GM23338 (cell line): ENCODE measurements around the gene ZFR. TPM values are rescaled to one million over a fixed set of nuclear protein-coding genes. Genes with fewer than 3 reads are reported as not detected.

ENCODE experiments used
- ATAC-seq: fragments of 200-7000 bp; cut with Tn5 transposase; 3 replicates; pipeline ENCODE4 v1.9.1; 2020
- DNase-seq: peaks from one replicate; pipeline ENCODE4 v3.0.0-alpha.2; 2015; ENCODE audit warnings: low spot score
- H2AFZ ChIP-seq: fragments of 200-600 bp; sonication (generic); 2 replicates; pipeline ENCODE4 v1.8.0; 2016; ENCODE audit warnings: antibody characterized with exemption, mild to moderate bottlenecking, moderate library complexity
- H3F3A ChIP-seq: fragments of 200-600 bp; sonication (generic); replicated peaks from 2 replicates; pipeline ENCODE4 v1.8.0; 2017; ENCODE audit warnings: antibody characterized with exemption, mixed run types, low read depth
- H3K27ac ChIP-seq: fragments of 200-600 bp; sonication (generic); 2 replicates; pipeline ENCODE4 v1.6.1; 2016; ENCODE audit warnings: low read depth
- H3K27me3 ChIP-seq: fragments of 200-600 bp; sonication (generic); 2 replicates; pipeline ENCODE4 v1.8.0; 2016; ENCODE audit warnings: mild to moderate bottlenecking, mixed run types, moderate library complexity; ENCODE audit not compliant: insufficient read depth
- H3K36me3 ChIP-seq: fragments of 200-600 bp; sonication (generic); 2 replicates; pipeline ENCODE4 v1.8.0; 2016; ENCODE audit warnings: mild to moderate bottlenecking; ENCODE audit not compliant: insufficient read depth
- H3K4me1 ChIP-seq: fragments of 200-600 bp; sonication (generic); 2 replicates; pipeline ENCODE4 v1.8.0; 2016; ENCODE audit warnings: mild to moderate bottlenecking, moderate library complexity; ENCODE audit not compliant: insufficient read depth
- H3K4me2 ChIP-seq: fragments of 200-600 bp; sonication (generic); 2 replicates; pipeline ENCODE4 v1.7.1; 2017; ENCODE audit warnings: mixed run types
- H3K4me3 ChIP-seq: fragments of 200-600 bp; sonication (generic); 2 replicates; pipeline ENCODE4 v1.6.1; 2016; ENCODE audit warnings: mixed run types
- H3K79me2 ChIP-seq: fragments of 200-600 bp; sonication (generic); replicated peaks from 2 replicates; pipeline ENCODE4 v1.8.0; 2017; ENCODE audit warnings: mild to moderate bottlenecking; ENCODE audit not compliant: insufficient read depth
- H3K9me2 ChIP-seq: fragments of 200-600 bp; sonication (generic); 2 replicates; pipeline ENCODE4 v1.8.0; 2017; ENCODE audit not compliant: insufficient read depth
- H4K20me1 ChIP-seq: fragments of 200-600 bp; sonication (generic); replicated peaks from 2 replicates; pipeline ENCODE4 v1.8.0; 2017; ENCODE audit warnings: mild to moderate bottlenecking; ENCODE audit not compliant: insufficient read depth
- H3K27ac Mint-ChIP-seq: 2 replicates; pipeline ENCODE4 v1.8.0; 2020; ENCODE audit warnings: inconsistent platforms, mild to moderate bottlenecking, moderate library complexity, mixed read lengths
- H3K27me3 Mint-ChIP-seq: 3 replicates; pipeline ENCODE4 v1.8.0; 2022; ENCODE audit warnings: low read depth, mild to moderate bottlenecking, moderate library complexity, mixed read lengths, inconsistent platforms; ENCODE audit not compliant: insufficient read depth, poor library complexity
- H3K36me3 Mint-ChIP-seq: 3 replicates; pipeline ENCODE4 v1.8.0; 2021; ENCODE audit warnings: low read depth, mild to moderate bottlenecking, inconsistent platforms, moderate library complexity, mixed read lengths
- H3K4me1 Mint-ChIP-seq: 3 replicates; pipeline ENCODE4 v1.8.0; 2020; ENCODE audit warnings: mild to moderate bottlenecking, inconsistent platforms, mixed read lengths
- H3K4me3 Mint-ChIP-seq: 3 replicates; pipeline ENCODE4 v1.8.0; 2021; ENCODE audit warnings: moderate library complexity, mild to moderate bottlenecking, inconsistent platforms, mixed read lengths
- H3K9me3 Mint-ChIP-seq: 3 replicates; pipeline ENCODE4 v1.8.0; 2020; ENCODE audit warnings: moderate library complexity, mild to moderate bottlenecking, inconsistent platforms, mixed read lengths
- CREB1 ChIP-seq: fragments of 250-450 bp; sonication (Bioruptor Pico); IDR thresholded peaks from 2 replicates; pipeline ENCODE4 v1.5.0; 2020; ENCODE audit warnings: low read depth, mild to moderate bottlenecking, moderate library complexity
- JUNB ChIP-seq: IDR thresholded peaks from one replicate; pipeline ENCODE4 v1.6.1; 2016; ENCODE audit warnings: antibody characterized with exemption; ENCODE audit not compliant: unreplicated experiment
- STAT1 ChIP-seq: IDR thresholded peaks from one replicate; pipeline ENCODE4 v1.6.1; 2016; ENCODE audit warnings: antibody characterized with exemption; ENCODE audit not compliant: unreplicated experiment
- ZNF331 ChIP-seq: fragments of 250-450 bp; sonication (Bioruptor Pico); IDR thresholded peaks from 2 replicates; pipeline ENCODE4 v1.5.0; 2020; ENCODE audit warnings: low read depth, mild to moderate bottlenecking, moderate library complexity
- polyA plus RNA-seq: library from polyadenylated mRNA; unstranded; fragments of >200 nt; fragmentation: Nextera tagmentation; extraction: Ambion mirVana; gene quantifications from 2 replicates; pipeline ENCODE4 v1.2.1, GENCODE V29; 2016
- total RNA-seq: library from RNA; depleted of rRNA; stranded (reverse); fragments of >200 nt; shearing (Covaris generic); gene quantifications from 2 replicates; pipeline ENCODE4 v1.2.3, GENCODE V29; 2014
- TF ChIP-seq, protein P1 (sequence below): IDR thresholded peaks from one replicate; pipeline ENCODE4 v1.6.1; 2018; ENCODE audit warnings: antibody characterized with exemption; ENCODE audit not compliant: unreplicated experiment
- TF ChIP-seq, protein P2 (sequence below): IDR thresholded peaks from 2 replicates; pipeline ENCODE4 v1.6.1; 2016; ENCODE audit warnings: antibody characterized with exemption
- TF ChIP-seq, protein P3 (sequence below): fragments of 250-450 bp; sonication (Bioruptor Pico); IDR thresholded peaks from 2 replicates; pipeline ENCODE4 v1.5.0; 2020; ENCODE audit warnings: mild to moderate bottlenecking, moderate library complexity

The ZFR gene
- total and polyA plus RNA-seq, 2 experiments from 2014 or later, result 92.4 to 103 TPM

DNA sequence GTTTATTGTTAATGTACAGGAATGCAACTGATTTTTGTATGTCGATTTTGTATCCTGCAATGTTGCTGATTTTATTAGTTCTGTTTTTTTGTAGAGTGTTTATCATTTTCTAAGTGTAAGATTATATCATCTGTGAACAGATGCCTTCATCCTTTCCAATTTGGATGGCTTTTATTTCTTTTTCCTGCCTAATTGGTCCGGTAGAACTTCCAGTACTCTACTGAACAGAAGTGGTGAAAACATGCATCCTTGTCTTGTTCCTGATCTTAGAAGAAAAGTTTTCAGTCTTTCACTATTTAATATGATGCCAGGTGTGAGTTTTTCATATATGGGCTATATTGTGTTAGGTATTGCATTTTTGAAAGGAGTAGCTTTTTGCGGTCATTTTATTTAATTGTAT is 42.5 kb upstream of the ZFR start (continued):
- TF ChIP-seq, protein P1, sequence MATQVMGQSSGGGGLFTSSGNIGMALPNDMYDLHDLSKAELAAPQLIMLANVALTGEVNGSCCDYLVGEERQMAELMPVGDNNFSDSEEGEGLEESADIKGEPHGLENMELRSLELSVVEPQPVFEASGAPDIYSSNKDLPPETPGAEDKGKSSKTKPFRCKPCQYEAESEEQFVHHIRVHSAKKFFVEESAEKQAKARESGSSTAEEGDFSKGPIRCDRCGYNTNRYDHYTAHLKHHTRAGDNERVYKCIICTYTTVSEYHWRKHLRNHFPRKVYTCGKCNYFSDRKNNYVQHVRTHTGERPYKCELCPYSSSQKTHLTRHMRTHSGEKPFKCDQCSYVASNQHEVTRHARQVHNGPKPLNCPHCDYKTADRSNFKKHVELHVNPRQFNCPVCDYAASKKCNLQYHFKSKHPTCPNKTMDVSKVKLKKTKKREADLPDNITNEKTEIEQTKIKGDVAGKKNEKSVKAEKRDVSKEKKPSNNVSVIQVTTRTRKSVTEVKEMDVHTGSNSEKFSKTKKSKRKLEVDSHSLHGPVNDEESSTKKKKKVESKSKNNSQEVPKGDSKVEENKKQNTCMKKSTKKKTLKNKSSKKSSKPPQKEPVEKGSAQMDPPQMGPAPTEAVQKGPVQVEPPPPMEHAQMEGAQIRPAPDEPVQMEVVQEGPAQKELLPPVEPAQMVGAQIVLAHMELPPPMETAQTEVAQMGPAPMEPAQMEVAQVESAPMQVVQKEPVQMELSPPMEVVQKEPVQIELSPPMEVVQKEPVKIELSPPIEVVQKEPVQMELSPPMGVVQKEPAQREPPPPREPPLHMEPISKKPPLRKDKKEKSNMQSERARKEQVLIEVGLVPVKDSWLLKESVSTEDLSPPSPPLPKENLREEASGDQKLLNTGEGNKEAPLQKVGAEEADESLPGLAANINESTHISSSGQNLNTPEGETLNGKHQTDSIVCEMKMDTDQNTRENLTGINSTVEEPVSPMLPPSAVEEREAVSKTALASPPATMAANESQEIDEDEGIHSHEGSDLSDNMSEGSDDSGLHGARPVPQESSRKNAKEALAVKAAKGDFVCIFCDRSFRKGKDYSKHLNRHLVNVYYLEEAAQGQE, result no peak
- no peak for TF ChIP-seq CREB1 (CRISPR knock-in tag)
- no peak for TF ChIP-seq STAT1

DNA sequence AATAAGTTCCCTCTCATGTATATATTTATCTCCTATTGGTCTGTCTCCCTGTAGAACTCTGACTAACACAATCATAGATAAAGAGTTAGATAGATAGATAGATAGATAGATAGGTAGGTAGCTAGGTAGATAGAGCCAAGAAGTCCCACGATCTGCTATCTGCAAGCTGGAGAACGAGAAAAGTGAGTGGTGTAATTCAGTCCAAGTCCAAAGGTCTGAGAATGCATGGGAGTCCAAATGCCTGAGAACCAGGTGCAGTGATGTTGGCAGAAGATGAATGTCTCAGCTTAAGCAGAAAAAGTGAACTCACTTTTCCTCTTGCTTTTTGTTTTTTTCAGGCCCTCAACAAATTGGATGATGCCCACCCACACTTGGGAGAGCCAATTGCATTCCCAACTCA is 37.7 kb upstream of the ZFR start:
- Histone ChIP-seq H3K27ac (no peak overlapping the region), H3K36me3 (no peaks in the 10 kb centered on the region), H3K9me2 (no peaks in the 10 kb centered on the region), H4K20me1 (no peaks in the 10 kb centered on the region), H3K79me2 (no peaks in the 10 kb centered on the region), H2AFZ (no peak overlapping the region), H3K4me3 (no peak overlapping the region), H3F3A (no peaks in the 10 kb centered on the region), H3K4me1 (no peaks in the 10 kb centered on the region), H3K4me2 (no peak overlapping the region), H3K27me3 (no peaks in the 10 kb centered on the region)
- TF ChIP-seq JUNB (no peak), CREB1 (CRISPR knock-in tag) (no peak)
- Mint-ChIP-seq H3K27me3 (peaks cover 5% of the 10 kb centered on the region), H3K4me1 (no peaks in the 10 kb centered on the region), H3K4me3 (no peak overlapping the region), H3K36me3 (no peaks in the 10 kb centered on the region), H3K9me3 (no peaks in the 10 kb centered on the region), H3K27ac (no peak overlapping the region)
- no peak for ATAC-seq
- no peak for DNase-seq

DNA sequence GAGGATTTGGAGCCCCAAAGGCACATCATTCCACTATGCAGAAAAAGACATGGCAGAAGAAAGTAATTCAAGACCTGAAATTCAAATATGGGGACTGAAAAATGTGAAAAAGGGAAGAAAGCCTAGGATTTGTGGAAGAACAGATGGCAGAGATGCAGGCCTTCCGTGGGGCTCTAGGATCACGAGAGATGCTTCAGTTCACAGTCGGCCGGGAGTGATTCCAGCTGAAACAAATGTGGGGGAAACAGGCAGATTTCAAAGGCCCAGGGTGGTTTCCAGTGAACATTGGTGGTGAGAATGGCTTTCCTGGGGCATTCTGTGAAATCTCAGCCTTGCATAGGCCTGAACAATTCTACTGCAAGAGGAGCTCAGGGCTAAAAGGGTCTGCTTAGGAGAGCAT is 34.6 kb upstream of the ZFR start:
- H3K27me3 Mint-ChIP-seq, result peaks cover 3% of the 10 kb centered on the region
- peaks cover 7% of the 10 kb centered on the region; the same call in 2 of the 3 replicates for H3K4me1 Mint-ChIP-seq
- H4K20me1 ChIP-seq, result no peaks in the 10 kb centered on the region
- no peaks in the 10 kb centered on the region for H3F3A ChIP-seq
- TF ChIP-seq, protein P2, sequence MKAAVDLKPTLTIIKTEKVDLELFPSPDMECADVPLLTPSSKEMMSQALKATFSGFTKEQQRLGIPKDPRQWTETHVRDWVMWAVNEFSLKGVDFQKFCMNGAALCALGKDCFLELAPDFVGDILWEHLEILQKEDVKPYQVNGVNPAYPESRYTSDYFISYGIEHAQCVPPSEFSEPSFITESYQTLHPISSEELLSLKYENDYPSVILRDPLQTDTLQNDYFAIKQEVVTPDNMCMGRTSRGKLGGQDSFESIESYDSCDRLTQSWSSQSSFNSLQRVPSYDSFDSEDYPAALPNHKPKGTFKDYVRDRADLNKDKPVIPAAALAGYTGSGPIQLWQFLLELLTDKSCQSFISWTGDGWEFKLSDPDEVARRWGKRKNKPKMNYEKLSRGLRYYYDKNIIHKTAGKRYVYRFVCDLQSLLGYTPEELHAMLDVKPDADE, result no peak
- TF ChIP-seq, protein P3, sequence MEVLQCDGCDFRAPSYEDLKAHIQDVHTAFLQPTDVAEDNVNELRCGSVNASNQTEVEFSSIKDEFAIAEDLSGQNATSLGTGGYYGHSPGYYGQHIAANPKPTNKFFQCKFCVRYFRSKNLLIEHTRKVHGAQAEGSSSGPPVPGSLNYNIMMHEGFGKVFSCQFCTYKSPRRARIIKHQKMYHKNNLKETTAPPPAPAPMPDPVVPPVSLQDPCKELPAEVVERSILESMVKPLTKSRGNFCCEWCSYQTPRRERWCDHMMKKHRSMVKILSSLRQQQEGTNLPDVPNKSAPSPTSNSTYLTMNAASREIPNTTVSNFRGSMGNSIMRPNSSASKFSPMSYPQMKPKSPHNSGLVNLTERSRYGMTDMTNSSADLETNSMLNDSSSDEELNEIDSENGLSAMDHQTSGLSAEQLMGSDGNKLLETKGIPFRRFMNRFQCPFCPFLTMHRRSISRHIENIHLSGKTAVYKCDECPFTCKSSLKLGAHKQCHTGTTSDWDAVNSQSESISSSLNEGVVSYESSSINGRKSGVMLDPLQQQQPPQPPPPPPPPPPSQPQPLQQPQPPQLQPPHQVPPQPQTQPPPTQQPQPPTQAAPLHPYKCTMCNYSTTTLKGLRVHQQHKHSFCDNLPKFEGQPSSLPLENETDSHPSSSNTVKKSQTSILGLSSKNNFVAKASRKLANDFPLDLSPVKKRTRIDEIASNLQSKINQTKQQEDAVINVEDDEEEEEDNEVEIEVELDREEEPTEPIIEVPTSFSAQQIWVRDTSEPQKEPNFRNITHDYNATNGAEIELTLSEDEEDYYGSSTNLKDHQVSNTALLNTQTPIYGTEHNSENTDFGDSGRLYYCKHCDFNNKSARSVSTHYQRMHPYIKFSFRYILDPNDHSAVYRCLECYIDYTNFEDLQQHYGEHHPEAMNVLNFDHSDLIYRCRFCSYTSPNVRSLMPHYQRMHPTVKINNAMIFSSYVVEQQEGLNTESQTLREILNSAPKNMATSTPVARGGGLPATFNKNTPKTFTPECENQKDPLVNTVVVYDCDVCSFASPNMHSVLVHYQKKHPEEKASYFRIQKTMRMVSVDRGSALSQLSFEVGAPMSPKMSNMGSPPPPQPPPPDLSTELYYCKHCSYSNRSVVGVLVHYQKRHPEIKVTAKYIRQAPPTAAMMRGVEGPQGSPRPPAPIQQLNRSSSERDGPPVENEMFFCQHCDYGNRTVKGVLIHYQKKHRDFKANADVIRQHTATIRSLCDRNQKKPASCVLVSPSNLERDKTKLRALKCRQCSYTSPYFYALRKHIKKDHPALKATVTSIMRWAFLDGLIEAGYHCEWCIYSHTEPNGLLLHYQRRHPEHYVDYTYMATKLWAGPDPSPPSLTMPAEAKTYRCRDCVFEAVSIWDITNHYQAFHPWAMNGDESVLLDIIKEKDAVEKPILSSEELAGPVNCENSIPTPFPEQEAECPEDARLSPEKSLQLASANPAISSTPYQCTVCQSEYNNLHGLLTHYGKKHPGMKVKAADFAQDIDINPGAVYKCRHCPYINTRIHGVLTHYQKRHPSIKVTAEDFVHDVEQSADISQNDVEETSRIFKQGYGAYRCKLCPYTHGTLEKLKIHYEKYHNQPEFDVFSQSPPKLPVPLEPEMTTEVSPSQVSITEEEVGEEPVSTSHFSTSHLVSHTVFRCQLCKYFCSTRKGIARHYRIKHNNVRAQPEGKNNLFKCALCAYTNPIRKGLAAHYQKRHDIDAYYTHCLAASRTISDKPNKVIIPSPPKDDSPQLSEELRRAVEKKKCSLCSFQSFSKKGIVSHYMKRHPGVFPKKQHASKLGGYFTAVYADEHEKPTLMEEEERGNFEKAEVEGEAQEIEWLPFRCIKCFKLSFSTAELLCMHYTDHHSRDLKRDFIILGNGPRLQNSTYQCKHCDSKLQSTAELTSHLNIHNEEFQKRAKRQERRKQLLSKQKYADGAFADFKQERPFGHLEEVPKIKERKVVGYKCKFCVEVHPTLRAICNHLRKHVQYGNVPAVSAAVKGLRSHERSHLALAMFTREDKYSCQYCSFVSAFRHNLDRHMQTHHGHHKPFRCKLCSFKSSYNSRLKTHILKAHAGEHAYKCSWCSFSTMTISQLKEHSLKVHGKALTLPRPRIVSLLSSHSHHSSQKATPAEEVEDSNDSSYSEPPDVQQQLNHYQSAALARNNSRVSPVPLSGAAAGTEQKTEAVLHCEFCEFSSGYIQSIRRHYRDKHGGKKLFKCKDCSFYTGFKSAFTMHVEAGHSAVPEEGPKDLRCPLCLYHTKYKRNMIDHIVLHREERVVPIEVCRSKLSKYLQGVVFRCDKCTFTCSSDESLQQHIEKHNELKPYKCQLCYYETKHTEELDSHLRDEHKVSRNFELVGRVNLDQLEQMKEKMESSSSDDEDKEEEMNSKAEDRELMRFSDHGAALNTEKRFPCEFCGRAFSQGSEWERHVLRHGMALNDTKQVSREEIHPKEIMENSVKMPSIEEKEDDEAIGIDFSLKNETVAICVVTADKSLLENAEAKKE, result no peak
- TF ChIP-seq CREB1 (CRISPR knock-in tag) (no peak), ZNF331 (CRISPR knock-in tag) (no peak), JUNB (no peak), STAT1 (no peak)
- H3K4me3 Mint-ChIP-seq, result no peak overlapping the region
- peak overlapping the region; percentile 32; the same call in 1 of the 2 replicates for H2AFZ ChIP-seq
- H3K79me2 ChIP-seq, result no peaks in the 10 kb centered on the region
- H3K9me3 Mint-ChIP-seq, result no peaks in the 10 kb centered on the region
- ATAC-seq (no peak), DNase-seq (no peak)
- H3K27ac Mint-ChIP-seq, result no peak overlapping the region
- no peaks in the 10 kb centered on the region for H3K36me3 ChIP-seq
- H3K27me3 ChIP-seq, result no peaks in the 10 kb centered on the region
- H3K9me2 ChIP-seq, result no peaks in the 10 kb centered on the region
- no peaks in the 10 kb centered on the region for H3K36me3 Mint-ChIP-seq
- H3K4me1 ChIP-seq, result no peaks in the 10 kb centered on the region
- H3K4me2 ChIP-seq, result no peak overlapping the region
- no peak overlapping the region for H3K27ac ChIP-seq
- no peak overlapping the region for H3K4me3 ChIP-seq
